ENCODE measurements around the gene YAF2. TPM values are rescaled to one million over a fixed set of nuclear protein-coding genes. Genes with fewer than 3 reads are reported as not detected.

YAF2 gene
- total and polyA plus RNA-seq, 2 experiments from 2014 or later, result 1.0 TPM

- TF ChIP-seq ZNF462 (CRISPR knock-in tag; IDR thresholded peaks at IDR 0.05) (no peak), ETS1 (IDR thresholded peaks at IDR 0.05) (no peak), POLR2AphosphoS5 (IDR thresholded peaks at IDR 0.05; ENCODE audit: low read depth) (no peak)
These were observed 111.1 kb downstream of the YAF2 start (continued) for GRCh38 chr12:42126963-42127362.

GRCh38 chr12:42125388-42125767, 112.7 kb downstream of the YAF2 start:
- no peak for TF ChIP-seq STAT1 (IDR thresholded peaks at IDR 0.05; ENCODE audit: unreplicated experiment)
- TF ChIP-seq JUNB (IDR thresholded peaks at IDR 0.05; ENCODE audit: unreplicated experiment), result no peak
- TF ChIP-seq CTCF (conservative IDR thresholded peaks at IDR 0.05; ENCODE audit: low read depth in 2 of 2), result no peak
- no peak for TF ChIP-seq POLR2AphosphoS5 (IDR thresholded peaks at IDR 0.05; ENCODE audit: low read depth)
- TF ChIP-seq CREB1 (CRISPR knock-in tag; IDR thresholded peaks at IDR 0.05; ENCODE audit: low read depth), result no peak
- TF ChIP-seq ZNF331 (CRISPR knock-in tag; IDR thresholded peaks at IDR 0.05; ENCODE audit: low read depth), result no peak
- TF ChIP-seq EZH2 (IDR thresholded peaks at IDR 0.05; ENCODE audit: low read depth, unreplicated experiment), result no peak
- TF ChIP-seq ZNF114 (CRISPR knock-in tag; IDR thresholded peaks at IDR 0.05), result no peak
- TF ChIP-seq REST (IDR thresholded peaks at IDR 0.05; ENCODE audit: unreplicated experiment), result no peak
- 0 out of 2 replicates have a peak overlapping the region, but pooled peaks have one; percentile 21 for H3K4me2 ChIP-seq
- peaks cover 21% of the 10 kb centered on the region for H3K4me1 ChIP-seq (ENCODE audit: insufficient read depth)
- H3K27ac ChIP-seq (ENCODE audit: low read depth), result no peak overlapping the region
- DNase-seq (ENCODE audit: low spot score) (peak; percentile 35), ATAC-seq (peak; percentile 81)
- H3K36me3 ChIP-seq (ENCODE audit: insufficient read depth), result no peaks in the 10 kb centered on the region
- peaks cover 12% of the 10 kb centered on the region for H3K79me2 ChIP-seq (replicated peaks; ENCODE audit: insufficient read depth)
- Mint-ChIP-seq H3K27me3 (ENCODE audit: insufficient read depth, low read depth, poor library complexity) (no peaks in the 10 kb centered on the region), H3K4me1 (peaks cover 11% of the 10 kb centered on the region), H3K36me3 (ENCODE audit: low read depth) (no peaks in the 10 kb centered on the region), H3K9me3 (no peaks in the 10 kb centered on the region), H3K27ac (no peak overlapping the region), H3K4me3 (no peak overlapping the region)
- no peaks in the 10 kb centered on the region for H3F3A ChIP-seq (replicated peaks; ENCODE audit: low read depth)
- peaks cover 6% of the 10 kb centered on the region; the same call in 1 of the 2 replicates for H4K20me1 ChIP-seq (replicated peaks; ENCODE audit: insufficient read depth)
- no peaks in the 10 kb centered on the region for H3K9me2 ChIP-seq (ENCODE audit: insufficient read depth)
- H3K27me3 ChIP-seq (ENCODE audit: insufficient read depth), result no peaks in the 10 kb centered on the region
- no peak overlapping the region for H2AFZ ChIP-seq
- no peak overlapping the region for H3K4me3 ChIP-seq
